WTC11 (cell line): Measurements from ENCODE around the gene PLK1. TPM values are rescaled to one million over a fixed set of nuclear protein-coding genes. Genes with fewer than 3 reads are reported as not detected.

ENCODE experiments used
- ATAC-seq: fragments of 200-7000 bp; cut with Tn5 transposase; 2 replicates; pipeline ENCODE4 v1.10.0; 2021; ENCODE audit warnings: mild to moderate bottlenecking, moderate library complexity
- CTCF ChIA-PET: fragments of 300-600 bp; sonication (Branson Sonifier 250); formaldehyde crosslinking; loops from one replicate; lab custom pipeline; 2021; ENCODE audit warnings: antibody characterized with exemption; lab: Charles Lee
- POLR2A ChIA-PET: fragments of 350-600 bp; sonication (Branson Sonifier 250); formaldehyde crosslinking; loops from one replicate; lab custom pipeline; 2021; ENCODE audit warnings: antibody characterized with exemption; lab: Charles Lee
- DNase-seq: peaks from one replicate; pipeline ENCODE4 v3.0.0; 2021; ENCODE audit warnings: low spot score
- H3K27ac Mint-ChIP-seq: 2 replicates; pipeline ENCODE4 v1.8.0; 2021; ENCODE audit warnings: mixed read lengths
- H3K27me3 Mint-ChIP-seq: 2 replicates; pipeline ENCODE4 v1.8.0; 2021; ENCODE audit warnings: low read depth, mild to moderate bottlenecking, moderate library complexity, mixed read lengths
- H3K36me3 Mint-ChIP-seq: 2 replicates; pipeline ENCODE4 v1.8.0; 2021; ENCODE audit warnings: mixed read lengths
- H3K4me1 Mint-ChIP-seq: 2 replicates; pipeline ENCODE4 v1.8.0; 2022; ENCODE audit warnings: mixed read lengths
- H3K4me3 Mint-ChIP-seq: 2 replicates; pipeline ENCODE4 v1.8.0; 2021; ENCODE audit warnings: mild to moderate bottlenecking, moderate library complexity, mixed read lengths
- H3K9me3 Mint-ChIP-seq: 2 replicates; pipeline ENCODE4 v1.8.0; 2021; ENCODE audit warnings: mixed read lengths
- ELF4 ChIP-seq: sonication (generic); formaldehyde crosslinking; IDR thresholded peaks from 2 replicates; pipeline ENCODE4 v1.8.1; 2022; ENCODE audit warnings: low read depth, mild to moderate bottlenecking, moderate library complexity, missing genetic modification reagents
- KAT7 ChIP-seq: sonication (generic); formaldehyde crosslinking; IDR thresholded peaks from 2 replicates; pipeline ENCODE4 v1.8.1; 2023; ENCODE audit warnings: missing genetic modification reagents, mild to moderate bottlenecking, borderline replicate concordance
- MXD4 ChIP-seq: fragments of 250-450 bp; sonication (Bioruptor Pico); IDR thresholded peaks from 2 replicates; pipeline ENCODE4 v1.8.0; 2021; ENCODE audit warnings: mild to moderate bottlenecking, moderate library complexity, borderline replicate concordance
- NR1H2 ChIP-seq: sonication (generic); formaldehyde crosslinking; IDR thresholded peaks from 2 replicates; pipeline ENCODE4 v1.9.0; 2021; ENCODE audit warnings: mild to moderate bottlenecking, moderate library complexity, missing genetic modification reagents
- RORB ChIP-seq: fragments of 250-450 bp; sonication (Bioruptor Pico); IDR thresholded peaks from 2 replicates; pipeline ENCODE4 v1.9.0; 2021; ENCODE audit warnings: mild to moderate bottlenecking
- SMAD3 ChIP-seq: sonication (generic); formaldehyde crosslinking; IDR thresholded peaks from 2 replicates; pipeline ENCODE4 v1.8.0; 2022; ENCODE audit warnings: missing genetic modification reagents, mild to moderate bottlenecking, borderline replicate concordance
- ZBTB21 ChIP-seq: sonication (generic); formaldehyde crosslinking; IDR thresholded peaks from 2 replicates; pipeline ENCODE4 v1.8.1; 2023; ENCODE audit warnings: mild to moderate bottlenecking, missing genetic modification reagents, borderline replicate concordance
- ZNF317 ChIP-seq: sonication (generic); formaldehyde crosslinking; IDR thresholded peaks from 2 replicates; pipeline ENCODE4 v1.8.1; 2023; ENCODE audit warnings: low read depth, mild to moderate bottlenecking, moderate library complexity, missing genetic modification reagents, borderline replicate concordance
- ZNF396 ChIP-seq: fragments of 250-450 bp; sonication (Bioruptor Pico); IDR thresholded peaks from 2 replicates; pipeline ENCODE4 v1.8.0; 2021; ENCODE audit warnings: mild to moderate bottlenecking, moderate library complexity, borderline replicate concordance
- total RNA-seq: library from RNA; stranded (reverse); gene quantifications from 3 replicates; pipeline ENCODE4 v1.2.3, GENCODE V29; 2021
- TF ChIP-seq, protein P1 (sequence below): fragments of 250-450 bp; sonication (Bioruptor Pico); IDR thresholded peaks from 2 replicates; pipeline ENCODE4 v1.9.0; 2021; ENCODE audit warnings: mild to moderate bottlenecking
- TF ChIP-seq, protein P2 (sequence below): fragments of 250-450 bp; sonication (Bioruptor Pico); IDR thresholded peaks from 2 replicates; pipeline ENCODE4 v1.9.0; 2021; ENCODE audit warnings: moderate library complexity, mild to moderate bottlenecking, inconsistent platforms, borderline replicate concordance
- TF ChIP-seq, protein P3 (sequence below): sonication (generic); formaldehyde crosslinking; IDR thresholded peaks from 2 replicates; pipeline ENCODE4 v1.8.0; 2023; ENCODE audit warnings: mild to moderate bottlenecking, missing genetic modification reagents
- TF ChIP-seq, protein P4 (sequence below): sonication (generic); formaldehyde crosslinking; IDR thresholded peaks from 2 replicates; pipeline ENCODE4 v1.8.1; 2023; ENCODE audit warnings: mild to moderate bottlenecking, missing genetic modification reagents, moderate library complexity
- TF ChIP-seq, protein P5 (sequence below): sonication (generic); formaldehyde crosslinking; IDR thresholded peaks from 2 replicates; pipeline ENCODE4 v1.8.0; 2023; ENCODE audit warnings: missing genetic modification reagents
- TF ChIP-seq, protein P6 (sequence below): fragments of 200-600 bp; IDR thresholded peaks from 2 replicates; pipeline ENCODE4 v1.8.0; 2022; ENCODE audit warnings: antibody characterized with exemption
- TF ChIP-seq, protein P7 (sequence below): sonication (generic); formaldehyde crosslinking; IDR thresholded peaks from 2 replicates; pipeline ENCODE4 v1.8.1; 2022; ENCODE audit warnings: mild to moderate bottlenecking, moderate library complexity, missing genetic modification reagents

The PLK1 gene
- total RNA-seq, 1 experiment from 2014 or later = 167 TPM

DNA sequence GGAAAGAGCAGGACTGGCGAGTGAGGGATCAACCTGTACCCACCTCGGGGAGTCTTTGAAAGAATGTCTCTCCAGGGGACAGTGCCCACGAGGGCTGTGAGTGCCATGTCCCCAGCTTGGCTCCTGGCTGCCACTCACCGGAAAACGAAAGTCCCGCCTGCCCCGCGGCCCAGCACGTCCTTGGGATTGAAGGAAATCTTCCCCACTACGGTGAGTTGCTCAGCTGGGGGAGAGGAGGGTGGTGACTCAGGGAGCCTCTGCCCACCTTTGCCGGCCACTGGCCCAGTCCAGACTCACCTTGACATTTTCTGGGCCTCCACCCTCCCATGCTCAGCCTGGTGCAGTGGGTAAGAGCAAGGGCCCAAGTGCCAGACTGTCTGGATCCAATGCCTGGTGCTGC, 17.1 kb downstream of the PLK1 start (continued):
- TF ChIP-seq, protein P1, sequence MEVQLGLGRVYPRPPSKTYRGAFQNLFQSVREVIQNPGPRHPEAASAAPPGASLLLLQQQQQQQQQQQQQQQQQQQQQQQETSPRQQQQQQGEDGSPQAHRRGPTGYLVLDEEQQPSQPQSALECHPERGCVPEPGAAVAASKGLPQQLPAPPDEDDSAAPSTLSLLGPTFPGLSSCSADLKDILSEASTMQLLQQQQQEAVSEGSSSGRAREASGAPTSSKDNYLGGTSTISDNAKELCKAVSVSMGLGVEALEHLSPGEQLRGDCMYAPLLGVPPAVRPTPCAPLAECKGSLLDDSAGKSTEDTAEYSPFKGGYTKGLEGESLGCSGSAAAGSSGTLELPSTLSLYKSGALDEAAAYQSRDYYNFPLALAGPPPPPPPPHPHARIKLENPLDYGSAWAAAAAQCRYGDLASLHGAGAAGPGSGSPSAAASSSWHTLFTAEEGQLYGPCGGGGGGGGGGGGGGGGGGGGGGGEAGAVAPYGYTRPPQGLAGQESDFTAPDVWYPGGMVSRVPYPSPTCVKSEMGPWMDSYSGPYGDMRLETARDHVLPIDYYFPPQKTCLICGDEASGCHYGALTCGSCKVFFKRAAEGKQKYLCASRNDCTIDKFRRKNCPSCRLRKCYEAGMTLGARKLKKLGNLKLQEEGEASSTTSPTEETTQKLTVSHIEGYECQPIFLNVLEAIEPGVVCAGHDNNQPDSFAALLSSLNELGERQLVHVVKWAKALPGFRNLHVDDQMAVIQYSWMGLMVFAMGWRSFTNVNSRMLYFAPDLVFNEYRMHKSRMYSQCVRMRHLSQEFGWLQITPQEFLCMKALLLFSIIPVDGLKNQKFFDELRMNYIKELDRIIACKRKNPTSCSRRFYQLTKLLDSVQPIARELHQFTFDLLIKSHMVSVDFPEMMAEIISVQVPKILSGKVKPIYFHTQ (CRISPR knock-in tag) = no peak
- no peak for TF ChIP-seq ZBTB21
- TF ChIP-seq KAT7 (CRISPR knock-in tag) = no peak
- TF ChIP-seq ZNF317 = no peak
- TF ChIP-seq SMAD3 = no peak
- no peak for TF ChIP-seq MXD4 (CRISPR knock-in tag)

DNA sequence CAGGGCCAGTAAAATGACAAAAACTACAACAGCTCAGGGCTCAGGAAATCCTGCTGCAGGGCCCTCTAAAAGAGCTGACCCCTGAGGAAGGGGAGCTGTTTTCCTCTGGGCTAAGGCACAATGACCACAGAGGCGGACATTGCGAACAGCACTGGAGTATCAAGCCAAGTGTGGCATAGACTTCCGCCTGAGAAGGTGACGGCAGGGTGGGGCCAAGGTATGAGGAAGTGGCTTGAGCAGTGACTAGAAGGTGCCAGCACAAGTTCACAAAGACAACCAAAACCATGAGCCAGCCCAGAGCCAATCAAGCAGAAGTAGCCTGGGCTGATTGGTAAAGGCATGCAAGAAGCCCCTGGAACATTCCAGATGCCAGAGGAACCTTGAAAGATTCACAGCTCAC, 20.4 kb downstream of the PLK1 start:
- Mint-ChIP-seq H3K27me3 (peaks cover 16% of the 10 kb centered on the region), H3K9me3 (peaks cover 12% of the 10 kb centered on the region), H3K4me3 (no peak overlapping the region), H3K36me3 (peaks cover 7% of the 10 kb centered on the region), H3K27ac (no peak overlapping the region), H3K4me1 (peaks cover 25% of the 10 kb centered on the region)
- ChIA-PET POLR2A (no interaction called here), CTCF (interaction anchor here (1.5 to 2.5 kb wide), 2 partner anchors 21 to 29 kb away, joined by 3 to 18 read pairs; no protein-coding TSS in a partner anchor)
- ATAC-seq (no peak), DNase-seq (no peak)
- TF ChIP-seq, protein P2, sequence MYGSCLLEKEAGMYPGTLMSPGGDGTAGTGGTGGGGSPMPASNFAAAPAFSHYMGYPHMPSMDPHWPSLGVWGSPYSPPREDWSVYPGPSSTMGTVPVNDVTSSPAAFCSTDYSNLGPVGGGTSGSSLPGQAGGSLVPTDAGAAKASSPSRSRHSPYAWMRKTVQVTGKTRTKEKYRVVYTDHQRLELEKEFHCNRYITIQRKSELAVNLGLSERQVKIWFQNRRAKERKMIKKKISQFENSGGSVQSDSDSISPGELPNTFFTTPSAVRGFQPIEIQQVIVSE = no peak
- TF ChIP-seq KAT7 (CRISPR knock-in tag) (no peak), ZNF317 (no peak), NR1H2 (CRISPR knock-in tag) (no peak), ZNF396 (CRISPR knock-in tag) (no peak), RORB (no peak), ELF4 (CRISPR knock-in tag) (no peak)
- TF ChIP-seq, protein P3, sequence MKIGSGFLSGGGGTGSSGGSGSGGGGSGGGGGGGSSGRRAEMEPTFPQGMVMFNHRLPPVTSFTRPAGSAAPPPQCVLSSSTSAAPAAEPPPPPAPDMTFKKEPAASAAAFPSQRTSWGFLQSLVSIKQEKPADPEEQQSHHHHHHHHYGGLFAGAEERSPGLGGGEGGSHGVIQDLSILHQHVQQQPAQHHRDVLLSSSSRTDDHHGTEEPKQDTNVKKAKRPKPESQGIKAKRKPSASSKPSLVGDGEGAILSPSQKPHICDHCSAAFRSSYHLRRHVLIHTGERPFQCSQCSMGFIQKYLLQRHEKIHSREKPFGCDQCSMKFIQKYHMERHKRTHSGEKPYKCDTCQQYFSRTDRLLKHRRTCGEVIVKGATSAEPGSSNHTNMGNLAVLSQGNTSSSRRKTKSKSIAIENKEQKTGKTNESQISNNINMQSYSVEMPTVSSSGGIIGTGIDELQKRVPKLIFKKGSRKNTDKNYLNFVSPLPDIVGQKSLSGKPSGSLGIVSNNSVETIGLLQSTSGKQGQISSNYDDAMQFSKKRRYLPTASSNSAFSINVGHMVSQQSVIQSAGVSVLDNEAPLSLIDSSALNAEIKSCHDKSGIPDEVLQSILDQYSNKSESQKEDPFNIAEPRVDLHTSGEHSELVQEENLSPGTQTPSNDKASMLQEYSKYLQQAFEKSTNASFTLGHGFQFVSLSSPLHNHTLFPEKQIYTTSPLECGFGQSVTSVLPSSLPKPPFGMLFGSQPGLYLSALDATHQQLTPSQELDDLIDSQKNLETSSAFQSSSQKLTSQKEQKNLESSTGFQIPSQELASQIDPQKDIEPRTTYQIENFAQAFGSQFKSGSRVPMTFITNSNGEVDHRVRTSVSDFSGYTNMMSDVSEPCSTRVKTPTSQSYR (CRISPR knock-in tag) = no peak
- TF ChIP-seq, protein P4, sequence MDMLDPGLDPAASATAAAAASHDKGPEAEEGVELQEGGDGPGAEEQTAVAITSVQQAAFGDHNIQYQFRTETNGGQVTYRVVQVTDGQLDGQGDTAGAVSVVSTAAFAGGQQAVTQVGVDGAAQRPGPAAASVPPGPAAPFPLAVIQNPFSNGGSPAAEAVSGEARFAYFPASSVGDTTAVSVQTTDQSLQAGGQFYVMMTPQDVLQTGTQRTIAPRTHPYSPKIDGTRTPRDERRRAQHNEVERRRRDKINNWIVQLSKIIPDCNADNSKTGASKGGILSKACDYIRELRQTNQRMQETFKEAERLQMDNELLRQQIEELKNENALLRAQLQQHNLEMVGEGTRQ (CRISPR knock-in tag) = no peak
- TF ChIP-seq, protein P5, sequence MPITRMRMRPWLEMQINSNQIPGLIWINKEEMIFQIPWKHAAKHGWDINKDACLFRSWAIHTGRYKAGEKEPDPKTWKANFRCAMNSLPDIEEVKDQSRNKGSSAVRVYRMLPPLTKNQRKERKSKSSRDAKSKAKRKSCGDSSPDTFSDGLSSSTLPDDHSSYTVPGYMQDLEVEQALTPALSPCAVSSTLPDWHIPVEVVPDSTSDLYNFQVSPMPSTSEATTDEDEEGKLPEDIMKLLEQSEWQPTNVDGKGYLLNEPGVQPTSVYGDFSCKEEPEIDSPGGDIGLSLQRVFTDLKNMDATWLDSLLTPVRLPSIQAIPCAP (CRISPR knock-in tag) = no peak
- TF ChIP-seq, protein P6, sequence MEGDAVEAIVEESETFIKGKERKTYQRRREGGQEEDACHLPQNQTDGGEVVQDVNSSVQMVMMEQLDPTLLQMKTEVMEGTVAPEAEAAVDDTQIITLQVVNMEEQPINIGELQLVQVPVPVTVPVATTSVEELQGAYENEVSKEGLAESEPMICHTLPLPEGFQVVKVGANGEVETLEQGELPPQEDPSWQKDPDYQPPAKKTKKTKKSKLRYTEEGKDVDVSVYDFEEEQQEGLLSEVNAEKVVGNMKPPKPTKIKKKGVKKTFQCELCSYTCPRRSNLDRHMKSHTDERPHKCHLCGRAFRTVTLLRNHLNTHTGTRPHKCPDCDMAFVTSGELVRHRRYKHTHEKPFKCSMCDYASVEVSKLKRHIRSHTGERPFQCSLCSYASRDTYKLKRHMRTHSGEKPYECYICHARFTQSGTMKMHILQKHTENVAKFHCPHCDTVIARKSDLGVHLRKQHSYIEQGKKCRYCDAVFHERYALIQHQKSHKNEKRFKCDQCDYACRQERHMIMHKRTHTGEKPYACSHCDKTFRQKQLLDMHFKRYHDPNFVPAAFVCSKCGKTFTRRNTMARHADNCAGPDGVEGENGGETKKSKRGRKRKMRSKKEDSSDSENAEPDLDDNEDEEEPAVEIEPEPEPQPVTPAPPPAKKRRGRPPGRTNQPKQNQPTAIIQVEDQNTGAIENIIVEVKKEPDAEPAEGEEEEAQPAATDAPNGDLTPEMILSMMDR = no peak
- TF ChIP-seq, protein P7, sequence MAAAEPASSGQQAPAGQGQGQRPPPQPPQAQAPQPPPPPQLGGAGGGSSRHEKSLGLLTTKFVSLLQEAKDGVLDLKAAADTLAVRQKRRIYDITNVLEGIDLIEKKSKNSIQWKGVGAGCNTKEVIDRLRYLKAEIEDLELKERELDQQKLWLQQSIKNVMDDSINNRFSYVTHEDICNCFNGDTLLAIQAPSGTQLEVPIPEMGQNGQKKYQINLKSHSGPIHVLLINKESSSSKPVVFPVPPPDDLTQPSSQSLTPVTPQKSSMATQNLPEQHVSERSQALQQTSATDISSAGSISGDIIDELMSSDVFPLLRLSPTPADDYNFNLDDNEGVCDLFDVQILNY (CRISPR knock-in tag) = no peak
